ENCODE data around the gene PSORS1C2.
"Not testable (repeated sequence)": the region's sequence is repeated elsewhere in the genome, so short reads cannot be mapped to it uniquely, and the experiment has no call there.

Gene PSORS1C2

GRCh38 chr6:31165064-31165832, 26.4 kb upstream of the PSORS1C2 start:
- DNase-seq = not testable (repeated sequence)

DNA sequence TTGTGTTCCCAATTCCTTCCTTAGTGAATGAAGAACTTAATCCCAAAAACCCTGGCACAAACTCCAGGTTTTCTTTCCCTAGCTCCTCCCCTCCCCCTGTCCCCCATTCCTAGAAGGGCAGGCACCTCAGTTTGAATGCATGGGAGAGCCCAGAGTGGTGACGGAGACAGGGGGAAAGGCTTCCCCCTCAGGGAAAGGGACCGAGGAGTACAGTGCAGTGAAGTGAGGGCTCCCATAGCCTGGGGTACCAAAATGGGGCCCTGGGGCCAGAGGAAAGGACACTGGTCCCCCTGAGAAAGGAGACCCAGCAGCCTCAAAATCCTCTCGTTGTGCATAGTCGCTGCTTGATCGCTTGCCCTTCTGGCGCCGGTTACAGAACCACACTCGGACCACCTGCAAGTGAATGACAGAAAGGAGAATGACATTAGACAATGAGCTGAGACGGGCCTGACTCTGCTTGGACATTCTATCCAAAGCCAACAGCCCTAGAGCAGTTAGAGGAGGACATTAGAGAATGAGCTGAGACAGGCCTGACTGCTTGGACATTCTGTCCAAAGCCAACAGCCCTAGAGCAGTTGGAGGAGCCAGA, 25.7 kb upstream of the PSORS1C2 start:
- DNase-seq = not testable (repeated sequence)

- no peak for DNase-seq
These were observed 25.1 kb upstream of the PSORS1C2 start for GRCh38 chr6:31163922-31164321.

- DNase-seq = no peak
These were observed 23.7 kb upstream of the PSORS1C2 start for GRCh38 chr6:31162463-31163165.

DNA sequence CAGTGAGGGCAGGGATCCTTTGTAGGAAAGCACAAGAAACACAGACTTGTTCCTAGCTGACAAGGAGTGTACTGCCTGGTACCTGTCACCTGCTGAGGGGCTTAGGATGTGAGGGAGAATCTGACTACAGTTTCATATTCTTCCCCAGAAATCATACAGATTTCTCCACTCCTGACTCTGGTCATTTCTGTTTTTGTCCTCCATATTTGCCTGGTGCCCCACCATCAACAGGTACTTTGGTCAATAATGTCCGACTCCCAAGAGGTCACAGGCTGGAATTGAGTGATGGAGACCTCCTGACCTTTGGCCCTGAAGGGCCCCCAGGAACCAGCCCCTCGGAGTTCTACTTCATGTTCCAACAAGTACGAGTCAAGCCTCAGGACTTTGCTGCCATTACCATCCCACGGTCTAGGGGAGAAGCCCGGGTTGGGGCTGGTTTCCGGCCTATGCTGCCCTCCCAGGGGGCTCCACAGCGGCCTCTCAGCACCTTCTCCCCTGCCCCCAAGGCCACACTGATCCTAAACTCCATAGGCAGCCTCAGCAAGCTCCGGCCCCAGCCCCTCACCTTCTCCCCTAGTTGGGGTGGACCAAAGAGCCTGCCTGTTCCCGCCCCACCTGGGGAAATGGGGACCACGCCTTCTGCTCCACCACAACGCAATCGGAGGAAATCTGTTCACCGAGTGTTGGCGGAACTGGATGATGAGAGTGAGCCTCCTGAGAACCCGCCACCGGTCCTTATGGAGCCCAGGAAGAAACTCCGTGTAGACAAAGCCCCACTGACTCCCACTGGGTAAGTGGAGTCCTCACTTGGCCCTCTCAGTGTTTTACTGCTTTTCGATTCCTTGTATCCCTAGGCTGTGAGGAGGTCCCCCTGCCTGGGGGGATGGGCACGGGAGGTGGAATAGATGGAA, 22.6 kb upstream of the PSORS1C2 start:
- no peak for DNase-seq

GRCh38 chr6:31158863-31159855, 20.3 kb upstream of the PSORS1C2 start:
- peak; percentile 44 for DNase-seq

- peak; percentile 99 for DNase-seq
These were observed 19.4 kb upstream of the PSORS1C2 start, which contains the start of gene TCF19 for GRCh38 chr6:31158140-31158862. TSS of gene TCF19 (plus strand) at chr6:31158589. CDS start at chr6:31159470, 881 bp downstream.

GRCh38 chr6:31157513-31158139, 18.8 kb upstream of the PSORS1C2 start, which contains the start of gene CCHCR1:
TSS of gene CCHCR1 (minus strand) at chr6:31157802. CDS start at chr6:31157600, 202 bp downstream.
- DNase-seq = no peak

DNA sequence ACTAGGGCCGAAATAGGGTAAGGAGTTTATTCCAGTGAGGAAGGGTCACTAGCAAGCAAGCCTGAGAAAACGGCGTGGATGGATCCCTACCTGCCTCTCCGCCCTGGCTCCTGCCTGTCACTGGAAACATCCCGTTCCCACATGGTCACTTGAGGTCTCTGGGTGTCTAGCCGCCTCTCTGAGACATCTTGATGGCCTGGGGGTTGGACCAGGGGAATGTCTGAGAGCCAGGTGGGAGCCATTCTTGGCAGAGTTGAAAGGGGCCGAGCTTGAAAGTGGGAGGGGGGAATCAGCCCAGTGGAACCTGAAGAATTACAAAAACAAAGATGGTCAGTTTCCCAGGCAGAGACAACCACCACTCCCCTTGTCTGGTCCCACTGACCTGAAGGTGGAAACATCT, 17.8 kb upstream of the PSORS1C2 start:
- DNase-seq = no peak

DNA sequence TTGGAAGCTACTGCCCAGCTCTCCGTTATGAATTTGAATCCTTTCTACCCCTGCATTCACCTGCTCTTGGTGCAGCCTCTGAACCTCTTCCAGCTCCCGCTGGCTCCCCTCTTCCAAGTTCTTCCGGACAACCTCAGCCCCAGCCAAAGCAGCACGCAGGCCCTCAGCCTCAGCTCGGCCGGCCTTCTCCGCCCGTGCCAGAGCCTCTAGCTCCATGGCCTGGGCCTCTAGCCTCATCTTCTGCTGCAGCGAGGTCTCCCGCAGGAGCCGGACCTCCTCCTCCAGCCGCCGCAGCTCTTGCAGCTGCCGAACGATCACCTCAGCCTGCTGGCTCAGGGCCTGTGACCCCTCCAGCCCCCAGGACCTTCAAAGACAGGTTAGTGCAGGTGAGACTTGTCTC, 15.6 kb upstream of the PSORS1C2 start:
- DNase-seq = no peak

GRCh38 chr6:31152781-31153180, 13.9 kb upstream of the PSORS1C2 start:
- DNase-seq = no peak

DNA sequence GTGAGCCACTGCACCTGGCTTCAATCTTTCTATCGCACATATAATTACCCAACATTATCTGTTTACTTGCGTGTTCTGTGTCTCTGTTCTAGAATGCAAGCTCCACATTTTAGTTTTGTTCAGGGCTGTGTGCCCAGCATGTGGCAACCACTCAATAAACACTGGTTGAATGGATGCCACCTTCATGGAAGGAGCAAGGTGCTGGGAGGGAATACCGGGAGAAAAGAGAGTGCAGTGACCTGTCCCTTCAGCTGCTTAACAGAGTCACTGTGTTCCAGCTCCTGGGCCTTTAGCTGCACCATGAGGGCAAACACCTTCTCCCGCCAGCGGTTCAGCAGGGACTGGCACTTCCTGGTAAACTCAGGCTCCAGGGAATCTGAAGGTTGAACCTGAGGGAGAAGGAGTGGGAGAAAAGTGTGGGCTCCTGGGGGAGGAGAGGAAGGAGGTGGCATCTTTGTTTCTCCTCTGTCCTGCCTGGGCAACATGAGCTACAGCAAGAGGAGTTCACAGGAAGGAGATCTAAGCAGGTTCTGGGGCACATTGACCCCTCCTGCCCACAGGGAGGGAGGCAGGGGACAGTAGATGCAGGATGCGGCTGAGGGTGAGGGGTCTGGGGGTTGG, 11.1 kb upstream of the PSORS1C2 start:
- DNase-seq = no peak

DNA sequence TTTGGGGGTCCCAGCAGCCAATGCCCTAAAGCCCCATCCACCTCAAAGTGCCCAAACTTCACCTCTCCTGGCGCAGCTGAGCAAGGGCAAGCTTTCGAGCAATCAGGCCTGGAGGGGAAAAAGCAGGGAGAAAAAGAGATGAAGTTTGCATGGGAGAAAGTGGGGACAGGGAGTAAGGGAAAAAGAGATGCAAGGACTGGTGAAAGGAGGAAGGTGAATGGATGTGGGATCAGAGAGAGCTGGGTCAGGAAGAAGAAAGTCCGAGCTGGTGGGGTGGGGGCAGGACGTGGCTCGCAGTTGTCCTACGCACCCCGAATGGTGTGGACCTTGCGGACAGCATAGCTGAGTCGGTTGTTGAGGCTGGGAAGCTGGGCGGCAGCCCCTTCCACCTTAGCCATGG, 6.5 kb upstream of the PSORS1C2 start:
- no peak for DNase-seq

DNA sequence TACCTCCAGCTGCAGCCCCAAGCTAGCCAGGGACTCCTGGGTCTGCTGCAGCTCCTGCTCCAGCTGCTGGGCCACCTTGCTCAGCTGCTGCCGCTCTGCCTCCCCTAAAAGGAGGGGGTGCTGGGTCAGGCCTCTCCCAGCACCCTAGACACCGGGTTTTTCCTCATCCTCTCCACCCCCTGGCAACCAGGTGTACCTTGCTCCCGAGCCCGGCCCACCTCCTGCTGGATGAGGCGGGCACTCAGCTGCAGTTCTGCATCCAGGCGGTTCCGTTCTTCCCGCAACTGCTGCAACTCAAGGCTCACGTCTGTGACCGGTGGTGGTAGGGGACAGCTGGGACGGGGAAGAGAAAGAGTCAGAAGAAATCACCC, 6.1 kb upstream of the PSORS1C2 start:
- DNase-seq = no peak

GRCh38 chr6:31144296-31144969, 5.6 kb upstream of the PSORS1C2 start:
- no peak for DNase-seq

GRCh38 chr6:31143148-31143547, 4.3 kb upstream of the PSORS1C2 start:
- no peak for DNase-seq

DNA sequence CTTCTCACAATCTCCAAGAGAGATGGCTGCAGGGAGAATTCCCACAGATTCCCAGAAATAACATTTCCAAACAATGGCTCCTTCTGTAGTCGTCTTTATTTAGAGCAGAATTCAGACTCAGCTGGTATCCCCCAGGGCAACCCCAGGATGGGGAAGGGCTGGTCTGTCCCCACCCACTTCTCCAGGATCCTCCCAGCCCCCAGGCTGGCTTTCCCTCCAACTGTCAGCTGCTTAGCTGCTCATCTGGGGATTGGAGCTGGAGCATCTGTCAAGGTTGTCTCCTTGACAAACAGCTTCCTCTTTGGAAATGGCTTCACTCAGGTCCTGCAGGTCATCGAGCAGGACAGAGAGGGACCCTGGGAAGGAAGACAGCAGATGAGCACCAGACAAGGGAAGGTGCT, 3.5 kb upstream of the PSORS1C2 start:
- DNase-seq = no peak

- DNase-seq = no peak
These were observed 1.8 kb upstream of the PSORS1C2 start for GRCh38 chr6:31140643-31141042.

- DNase-seq = no peak
These were observed 733 bp upstream of the PSORS1C2 start for GRCh38 chr6:31139599-31139998.
